ENCODE data around the gene TBL1XR1.

- TF ChIP-seq CTCF (conservative IDR thresholded peaks at IDR 0.05; ENCODE audit: low read depth, low read length) (no peak), EZH2 (IDR thresholded peaks at IDR 0.05; ENCODE audit: borderline replicate concordance, low read depth, low read length, poor library complexity, severe bottlenecking) (no peak)
Observed at GRCh38 chr3:176995946-176996345, 201.3 kb downstream of the TBL1XR1 start.
